ENCODE results near the gene PKN1. TPM values are rescaled to one million over a fixed set of nuclear protein-coding genes. Genes with fewer than 3 reads are reported as not detected.

The PKN1 gene
- total RNA-seq, 1 experiment from 2014 or later: 205 TPM

- in situ Hi-C loops (cut with HindIII; ENCODE audit: low pct_unique_long_range_greater_than_20kb, low sequenced_read_pairs) (no loop called here), intact Hi-C loops (cut with micrococcal nuclease; ENCODE audit: unreplicated experiment) (no loop called here)
- ATAC-seq (no peak), DNase-seq (ENCODE audit: low read depth, low spot score) (no peak)
- H3K9me3 ChIP-seq (ENCODE audit: control insufficient read depth, insufficient read depth, low read depth, low read length): no peaks in the 10 kb centered on the region
- CTCF ChIA-PET: no interaction called here
- TF ChIP-seq POLR2AphosphoS5 (IDR thresholded peaks at IDR 0.05; ENCODE audit: low read depth, low read length) (no peak), TCF7L2 (IDR thresholded peaks at IDR 0.05; ENCODE audit: low read depth, low read length) (no peak), SIN3A (IDR thresholded peaks at IDR 0.05; ENCODE audit: borderline replicate concordance, insufficient read depth, low read depth, low read length) (no peak)
- TF ChIP-seq, protein P1, sequence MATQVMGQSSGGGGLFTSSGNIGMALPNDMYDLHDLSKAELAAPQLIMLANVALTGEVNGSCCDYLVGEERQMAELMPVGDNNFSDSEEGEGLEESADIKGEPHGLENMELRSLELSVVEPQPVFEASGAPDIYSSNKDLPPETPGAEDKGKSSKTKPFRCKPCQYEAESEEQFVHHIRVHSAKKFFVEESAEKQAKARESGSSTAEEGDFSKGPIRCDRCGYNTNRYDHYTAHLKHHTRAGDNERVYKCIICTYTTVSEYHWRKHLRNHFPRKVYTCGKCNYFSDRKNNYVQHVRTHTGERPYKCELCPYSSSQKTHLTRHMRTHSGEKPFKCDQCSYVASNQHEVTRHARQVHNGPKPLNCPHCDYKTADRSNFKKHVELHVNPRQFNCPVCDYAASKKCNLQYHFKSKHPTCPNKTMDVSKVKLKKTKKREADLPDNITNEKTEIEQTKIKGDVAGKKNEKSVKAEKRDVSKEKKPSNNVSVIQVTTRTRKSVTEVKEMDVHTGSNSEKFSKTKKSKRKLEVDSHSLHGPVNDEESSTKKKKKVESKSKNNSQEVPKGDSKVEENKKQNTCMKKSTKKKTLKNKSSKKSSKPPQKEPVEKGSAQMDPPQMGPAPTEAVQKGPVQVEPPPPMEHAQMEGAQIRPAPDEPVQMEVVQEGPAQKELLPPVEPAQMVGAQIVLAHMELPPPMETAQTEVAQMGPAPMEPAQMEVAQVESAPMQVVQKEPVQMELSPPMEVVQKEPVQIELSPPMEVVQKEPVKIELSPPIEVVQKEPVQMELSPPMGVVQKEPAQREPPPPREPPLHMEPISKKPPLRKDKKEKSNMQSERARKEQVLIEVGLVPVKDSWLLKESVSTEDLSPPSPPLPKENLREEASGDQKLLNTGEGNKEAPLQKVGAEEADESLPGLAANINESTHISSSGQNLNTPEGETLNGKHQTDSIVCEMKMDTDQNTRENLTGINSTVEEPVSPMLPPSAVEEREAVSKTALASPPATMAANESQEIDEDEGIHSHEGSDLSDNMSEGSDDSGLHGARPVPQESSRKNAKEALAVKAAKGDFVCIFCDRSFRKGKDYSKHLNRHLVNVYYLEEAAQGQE (IDR thresholded peaks at IDR 0.05; ENCODE audit: insufficient read depth in 1 of 2, low read depth in 2 of 2, low read length in 1 of 2): no peak
- TF ChIP-seq, protein P2, sequence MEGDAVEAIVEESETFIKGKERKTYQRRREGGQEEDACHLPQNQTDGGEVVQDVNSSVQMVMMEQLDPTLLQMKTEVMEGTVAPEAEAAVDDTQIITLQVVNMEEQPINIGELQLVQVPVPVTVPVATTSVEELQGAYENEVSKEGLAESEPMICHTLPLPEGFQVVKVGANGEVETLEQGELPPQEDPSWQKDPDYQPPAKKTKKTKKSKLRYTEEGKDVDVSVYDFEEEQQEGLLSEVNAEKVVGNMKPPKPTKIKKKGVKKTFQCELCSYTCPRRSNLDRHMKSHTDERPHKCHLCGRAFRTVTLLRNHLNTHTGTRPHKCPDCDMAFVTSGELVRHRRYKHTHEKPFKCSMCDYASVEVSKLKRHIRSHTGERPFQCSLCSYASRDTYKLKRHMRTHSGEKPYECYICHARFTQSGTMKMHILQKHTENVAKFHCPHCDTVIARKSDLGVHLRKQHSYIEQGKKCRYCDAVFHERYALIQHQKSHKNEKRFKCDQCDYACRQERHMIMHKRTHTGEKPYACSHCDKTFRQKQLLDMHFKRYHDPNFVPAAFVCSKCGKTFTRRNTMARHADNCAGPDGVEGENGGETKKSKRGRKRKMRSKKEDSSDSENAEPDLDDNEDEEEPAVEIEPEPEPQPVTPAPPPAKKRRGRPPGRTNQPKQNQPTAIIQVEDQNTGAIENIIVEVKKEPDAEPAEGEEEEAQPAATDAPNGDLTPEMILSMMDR (IDR thresholded peaks at IDR 0.05): no peak
- POLR2A ChIA-PET: no interaction called here
- H3K27me3 ChIP-seq (ENCODE audit: control insufficient read depth, insufficient read depth, low read length): no peaks in the 10 kb centered on the region
- BruUV-seq (replicated peaks): no TSS peak
- H3K27ac ChIP-seq (ENCODE audit: low read length): peak overlapping the region; percentile 70
- no peaks in the 10 kb centered on the region for H3K36me3 ChIP-seq (ENCODE audit: control insufficient read depth, insufficient read depth, low read length)
- peak overlapping the region; percentile 66 to 82 for H3K4me3 ChIP-seq (ENCODE audit: low read depth in 2 of 2, low read length in 2 of 2)
- peaks cover 18% of the 10 kb centered on the region for H3K4me1 ChIP-seq (ENCODE audit: control insufficient read depth, insufficient read depth, low read length)
These were observed 61.3 kb downstream of the PKN1 start for GRCh38 chr19:14494411-14494810.

DNA sequence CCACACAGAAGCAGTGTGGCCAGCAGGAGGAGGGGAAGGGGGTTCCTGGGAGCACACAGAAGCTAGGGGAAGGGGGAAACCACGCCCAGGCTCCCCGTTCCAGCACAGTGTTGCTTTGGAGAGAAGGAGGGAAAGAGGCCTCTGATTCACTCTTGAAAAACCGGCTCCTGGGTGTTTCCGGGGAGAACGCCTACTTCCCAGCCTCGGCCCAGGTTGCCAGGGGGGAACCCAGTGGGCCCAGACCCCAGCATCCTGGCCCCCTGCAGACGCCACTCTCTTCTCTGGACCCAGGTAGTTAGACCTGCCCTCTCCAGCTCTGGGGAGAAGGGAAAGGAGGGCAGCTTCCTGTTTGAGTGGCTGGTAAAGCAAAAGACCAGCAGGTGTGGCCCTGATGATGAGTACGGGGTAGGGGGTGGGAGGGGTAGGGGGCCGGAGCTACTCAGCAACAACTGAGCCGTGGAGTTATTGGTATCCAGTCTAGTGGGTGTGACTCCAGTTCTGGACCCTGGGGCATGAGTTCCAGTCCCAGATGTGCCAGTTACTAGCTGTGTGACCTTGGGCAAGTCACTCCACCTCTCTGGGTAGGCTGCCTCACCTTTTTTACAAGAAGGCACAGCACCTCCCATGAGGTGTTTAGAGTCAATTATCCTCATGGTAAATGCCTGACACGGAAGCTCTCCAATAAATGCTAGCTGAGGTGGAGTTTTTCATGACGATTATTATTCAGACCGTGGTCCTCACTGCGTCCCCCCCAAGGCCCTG, 62.0 kb downstream of the PKN1 start:
- Histone ChIP-seq H3K4me1 (ENCODE audit: control insufficient read depth, insufficient read depth, low read length) (peaks cover 18% of the 10 kb centered on the region), H3K9me3 (ENCODE audit: control insufficient read depth, insufficient read depth, low read depth, low read length) (no peaks in the 10 kb centered on the region), H3K4me3 (ENCODE audit: low read depth in 2 of 2, low read length in 2 of 2) (peak overlapping the region; percentile 66 to 82), H3K36me3 (ENCODE audit: control insufficient read depth, insufficient read depth, low read length) (no peaks in the 10 kb centered on the region), H3K27me3 (ENCODE audit: control insufficient read depth, insufficient read depth, low read length) (no peaks in the 10 kb centered on the region), H3K27ac (ENCODE audit: low read length) (peak overlapping the region; percentile 88)
- ChIA-PET CTCF (interaction anchor here (2.4 kb wide), 1 partner anchor 11 kb away, joined by 10 read pairs; no protein-coding TSS in a partner anchor), POLR2A (no interaction called here)
- BruUV-seq (replicated peaks): no TSS peak
- ATAC-seq: no peak
- intact Hi-C loops (cut with micrococcal nuclease; ENCODE audit: unreplicated experiment) (no loop called here), in situ Hi-C loops (cut with HindIII; ENCODE audit: low pct_unique_long_range_greater_than_20kb, low sequenced_read_pairs) (no loop called here)
- no peak for DNase-seq (ENCODE audit: low read depth, low spot score)
- TF ChIP-seq, protein P2 (IDR thresholded peaks at IDR 0.05): no peak
